NAMALWA (cell line): ENCODE data around the gene CCDC30.
"Not testable (repeated sequence)": the region's sequence is repeated elsewhere in the genome, so short reads cannot be mapped to it uniquely, and the experiment has no call there.

Source experiments
- DNase-seq: peaks from one replicate; pipeline ENCODE4 v3.0.0-alpha.2; 2015; ENCODE audit warnings: low spot score

The CCDC30 gene

DNA sequence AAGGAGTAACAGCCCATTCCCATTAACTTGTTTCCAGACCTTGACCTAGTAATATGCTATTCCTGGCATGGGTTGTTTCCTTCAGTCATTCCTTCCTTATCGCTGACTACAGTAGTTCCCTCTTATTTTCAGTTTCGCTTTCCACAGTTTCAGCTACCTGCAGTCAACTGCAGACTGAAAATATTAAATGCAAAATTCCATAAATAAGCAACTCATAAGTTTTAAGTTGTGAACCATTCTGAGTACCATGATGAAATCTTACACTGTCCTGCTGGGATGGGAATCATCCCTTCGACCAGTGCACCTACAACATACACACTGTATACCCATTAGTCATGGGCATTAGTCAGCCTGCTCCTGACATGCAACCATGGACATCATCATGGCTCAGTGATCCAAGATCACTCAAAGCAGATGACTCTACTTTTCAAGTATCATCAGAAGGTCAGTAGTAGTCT lies 66.7 kb downstream of the CCDC30 start:
- DNase-seq, result peak; percentile 16

- no peak for DNase-seq
These were observed 68.0 kb downstream of the CCDC30 start for GRCh38 chr1:42531043-42531442.

DNA sequence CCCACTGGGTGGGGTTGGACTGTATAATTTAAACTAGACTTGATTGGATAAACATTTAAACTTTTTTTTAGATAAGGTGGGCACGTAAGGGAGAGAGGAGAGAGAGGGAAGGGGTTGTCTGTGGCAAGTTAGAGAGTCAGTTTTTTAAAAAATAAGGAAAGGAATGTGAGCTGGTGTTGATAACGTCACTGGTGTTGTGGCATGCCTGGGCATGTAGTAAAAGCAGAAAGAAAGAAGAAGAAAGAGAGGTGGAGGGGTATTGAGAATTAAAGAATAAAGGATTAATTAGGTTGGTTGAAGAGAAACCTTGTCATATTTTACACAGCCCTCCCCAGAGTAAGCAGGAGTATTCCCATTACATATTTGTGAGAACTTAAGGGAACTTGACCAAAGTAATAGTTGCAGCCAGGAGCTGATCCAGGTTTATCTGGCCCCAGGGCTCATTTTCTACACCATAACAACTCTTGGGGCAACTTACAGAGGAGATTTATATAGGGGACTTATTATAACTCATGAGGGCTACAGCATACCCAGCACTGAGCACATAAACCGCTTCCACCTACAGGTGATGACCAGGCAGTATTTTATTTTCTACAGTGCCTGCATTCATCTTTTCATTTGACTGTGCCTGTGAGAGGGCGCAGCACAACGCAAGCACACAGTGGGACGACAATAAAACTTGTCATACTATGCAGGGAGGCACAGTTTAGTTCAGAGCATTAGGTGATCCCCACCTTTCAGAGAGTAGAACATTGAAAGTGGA lies 70.2 kb downstream of the CCDC30 start:
- no peak for DNase-seq

DNA sequence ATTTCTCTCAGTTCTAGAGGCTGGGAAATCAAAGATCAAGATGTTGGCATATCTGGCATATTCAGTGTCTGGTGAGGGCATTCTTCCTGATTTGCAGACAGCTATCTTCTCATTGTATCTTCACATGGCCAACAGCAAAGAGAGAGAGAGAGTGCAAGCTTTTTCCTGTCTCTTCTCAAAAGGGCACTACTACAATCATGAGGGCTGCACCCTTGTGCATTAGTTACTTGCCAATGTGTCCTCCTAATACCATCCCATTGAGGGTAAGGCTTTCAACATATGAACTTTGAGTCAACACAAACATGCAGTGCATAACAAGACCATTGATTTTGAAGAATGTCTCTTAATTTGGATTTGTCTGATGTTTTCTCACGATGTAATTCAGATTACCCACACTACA lies 78.0 kb downstream of the CCDC30 start:
- no peak for DNase-seq

- peak; percentile 18 for DNase-seq
These were observed 88.1 kb downstream of the CCDC30 start for GRCh38 chr1:42551180-42551579.

DNA sequence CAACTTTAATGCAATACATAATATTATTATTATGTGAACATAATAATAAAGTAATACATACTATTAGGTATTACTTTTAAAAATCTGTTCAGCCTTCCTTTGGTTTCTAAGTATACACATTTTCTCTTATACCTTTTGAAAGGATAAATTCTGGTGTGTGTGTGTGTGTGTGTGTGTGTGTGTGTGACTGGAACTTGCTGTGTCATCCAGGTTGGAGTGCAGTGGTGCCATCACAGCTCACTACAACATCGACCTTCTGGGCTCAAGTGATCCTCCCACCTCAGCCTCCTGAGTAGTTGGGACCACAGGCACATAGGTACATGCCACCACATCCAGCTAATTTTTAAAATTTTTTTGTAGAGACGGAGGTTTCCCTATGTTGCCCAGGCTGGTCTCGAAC lies 88.5 kb downstream of the CCDC30 start:
- DNase-seq, result no peak

DNA sequence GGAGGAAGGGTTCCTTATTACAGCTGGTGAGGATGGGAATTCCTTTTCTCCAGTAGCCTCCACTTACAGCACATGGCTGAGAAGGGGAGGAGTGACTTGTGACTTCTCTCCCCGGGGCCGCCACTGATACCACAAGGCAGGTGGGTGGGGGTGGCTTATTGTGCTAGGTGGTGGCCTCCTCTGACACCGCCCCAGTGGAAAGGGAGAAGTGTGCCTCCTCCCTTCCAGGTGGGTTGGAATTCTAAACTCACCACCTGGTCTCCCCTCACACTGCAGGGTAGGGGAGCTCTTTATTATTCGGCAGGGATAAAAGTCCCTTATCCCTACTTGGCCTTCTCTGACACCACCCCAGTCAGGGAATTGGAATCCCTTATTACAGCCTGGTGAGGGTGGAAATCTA lies 89.5 kb downstream of the CCDC30 start:
- DNase-seq, result no peak

DNA sequence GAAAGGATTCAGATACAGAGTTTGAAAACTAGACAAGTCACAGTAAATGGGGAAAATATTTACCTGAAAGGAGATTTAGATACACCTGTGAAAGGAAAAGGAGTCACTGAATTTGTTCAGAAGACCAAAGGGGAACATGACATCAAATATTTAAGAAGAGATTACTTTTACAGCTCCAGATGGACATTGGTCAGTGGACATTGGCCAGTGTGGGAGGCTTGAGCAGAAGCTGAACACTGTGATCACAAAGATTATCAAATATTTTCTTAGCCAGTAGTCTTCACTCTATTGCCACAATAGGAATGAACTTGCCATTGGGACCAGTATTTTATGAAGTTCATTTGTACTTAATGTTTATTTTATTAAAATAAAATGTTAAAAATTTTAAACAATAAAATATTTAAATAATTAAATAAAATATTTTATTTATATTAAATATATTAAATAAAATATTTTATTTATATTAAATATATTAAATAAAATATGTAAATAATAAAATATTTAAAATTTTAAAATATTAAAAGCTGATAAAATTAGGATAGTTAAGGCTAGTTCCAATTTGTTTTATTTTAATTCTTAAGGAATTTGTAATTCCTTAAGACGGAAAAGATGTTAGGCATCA lies 94.3 kb downstream of the CCDC30 start:
- no peak for DNase-seq

DNA sequence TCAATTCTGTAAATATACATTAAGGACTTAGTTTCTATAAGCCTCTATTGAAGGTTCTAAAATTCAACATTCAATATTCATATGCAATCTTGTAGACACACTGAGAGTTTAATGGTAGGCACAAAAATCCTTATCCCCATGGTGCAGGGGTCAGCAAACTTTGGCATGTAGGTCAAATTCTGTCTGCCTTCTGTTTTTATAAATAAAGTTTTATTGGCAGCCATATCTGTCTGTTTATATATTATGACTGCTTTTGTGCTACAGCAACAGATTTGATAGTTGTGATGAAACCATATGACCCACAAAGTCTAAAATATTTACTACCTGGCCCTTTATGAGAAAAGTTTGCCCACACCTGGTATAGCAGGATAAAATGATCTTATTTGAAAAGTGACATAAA lies 104.0 kb downstream of the CCDC30 start:
- DNase-seq, result peak; percentile 17

GRCh38 chr1:42576935-42577334 lies 113.8 kb downstream of the CCDC30 start:
- no peak for DNase-seq

- no peak for DNase-seq
These were observed 122.9 kb downstream of the CCDC30 start for GRCh38 chr1:42586016-42586415.

- no peak for DNase-seq
These were observed 124.7 kb downstream of the CCDC30 start for GRCh38 chr1:42587753-42588152.

DNA sequence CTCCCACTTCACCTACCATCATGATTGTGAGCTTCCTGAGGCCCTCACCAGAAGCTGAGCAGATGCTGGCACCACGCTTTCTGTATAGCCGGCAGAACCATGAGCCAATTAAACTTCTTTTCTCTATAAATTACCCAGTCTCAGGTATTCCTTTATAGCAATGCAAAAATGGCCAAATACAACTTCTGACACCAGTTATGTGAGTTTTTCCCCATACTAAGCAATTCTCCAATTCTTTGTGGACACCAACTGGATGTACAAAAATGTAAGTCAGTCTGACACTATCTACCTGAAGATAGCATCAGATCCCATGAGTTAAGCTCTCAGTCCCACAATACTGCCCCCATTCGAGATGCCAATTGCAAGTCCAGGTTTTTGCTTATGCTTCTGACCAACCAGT lies 129.7 kb downstream of the CCDC30 start:
- no peak for DNase-seq

DNA sequence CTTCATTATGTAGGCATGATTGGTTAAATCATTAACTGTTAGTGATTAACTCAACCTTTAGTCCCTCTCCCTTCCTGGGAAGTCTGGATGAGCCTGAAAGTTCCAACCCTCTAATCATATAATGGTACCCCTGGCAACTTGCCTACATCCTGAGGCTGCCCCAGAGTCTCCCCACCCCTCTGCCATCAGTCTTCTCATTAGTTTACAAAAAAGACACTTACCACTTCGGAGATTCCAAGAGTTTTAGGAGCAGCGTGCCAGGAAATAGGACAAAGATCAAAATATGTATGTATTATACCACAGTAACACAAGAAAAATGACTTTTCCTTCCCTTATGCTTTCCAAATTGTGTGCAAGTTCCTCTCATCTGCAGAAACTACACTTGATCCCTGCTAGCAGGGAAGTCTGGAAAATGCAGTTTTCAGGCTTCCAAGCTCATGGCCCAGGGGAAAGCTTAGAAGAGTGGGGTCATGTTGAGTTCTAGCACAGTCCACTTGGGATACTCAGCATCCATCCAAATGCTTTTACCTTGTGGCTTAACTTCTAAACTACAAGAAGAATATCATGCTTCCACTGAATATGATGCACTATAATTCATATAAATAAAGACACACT lies 130.5 kb downstream of the CCDC30 start:
- no peak for DNase-seq

DNA sequence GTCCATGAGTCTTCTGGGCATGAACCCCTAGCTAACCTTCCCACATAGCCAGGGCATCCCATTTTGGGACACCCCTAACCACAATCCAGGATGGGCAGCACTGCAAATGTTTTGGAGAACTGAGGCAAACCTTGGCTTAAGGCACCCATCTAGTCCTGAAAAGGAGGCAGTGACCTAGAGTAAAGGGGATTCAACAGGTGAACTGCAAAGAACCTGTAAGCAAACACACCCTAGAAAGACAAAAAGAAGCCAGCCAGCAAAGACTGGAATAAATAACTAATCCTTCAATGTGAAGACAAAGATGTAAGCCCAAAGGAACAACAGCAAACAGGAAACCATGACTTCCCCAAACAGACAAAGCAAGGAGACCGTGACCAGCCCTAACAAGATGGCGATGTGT lies 138.4 kb downstream of the CCDC30 start:
- no peak for DNase-seq

GRCh38 chr1:42613803-42614131 lies 150.7 kb downstream of the CCDC30 start:
- DNase-seq, result no peak

- DNase-seq, result no peak
These were observed 155.8 kb downstream of the CCDC30 start for GRCh38 chr1:42618866-42619265.

- DNase-seq, result no peak
These were observed 157.2 kb downstream of the CCDC30 start for GRCh38 chr1:42620307-42620706.

DNA sequence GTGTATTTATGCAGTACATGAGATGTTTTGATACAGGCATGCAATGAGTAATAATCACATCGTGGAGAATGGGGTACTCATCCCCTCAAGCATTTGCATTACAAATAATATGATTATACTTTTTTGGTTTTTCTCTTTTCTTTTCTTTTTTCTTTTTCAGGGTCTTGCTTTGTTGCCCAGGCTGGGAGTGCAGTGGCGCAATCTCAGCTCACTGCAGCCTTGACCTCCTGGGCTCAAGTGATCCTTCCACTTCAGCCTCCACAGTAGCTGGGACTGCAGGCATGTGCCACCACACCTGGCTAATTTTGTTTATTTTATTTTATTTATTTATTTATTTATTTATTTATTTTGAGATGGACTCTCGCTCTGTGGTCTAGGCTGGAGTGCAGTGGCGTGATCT lies 158.1 kb downstream of the CCDC30 start:
- DNase-seq, result not testable (repeated sequence)

- DNase-seq, result not testable (repeated sequence)
These were observed 164.1 kb downstream of the CCDC30 start for GRCh38 chr1:42627205-42627604.

DNA sequence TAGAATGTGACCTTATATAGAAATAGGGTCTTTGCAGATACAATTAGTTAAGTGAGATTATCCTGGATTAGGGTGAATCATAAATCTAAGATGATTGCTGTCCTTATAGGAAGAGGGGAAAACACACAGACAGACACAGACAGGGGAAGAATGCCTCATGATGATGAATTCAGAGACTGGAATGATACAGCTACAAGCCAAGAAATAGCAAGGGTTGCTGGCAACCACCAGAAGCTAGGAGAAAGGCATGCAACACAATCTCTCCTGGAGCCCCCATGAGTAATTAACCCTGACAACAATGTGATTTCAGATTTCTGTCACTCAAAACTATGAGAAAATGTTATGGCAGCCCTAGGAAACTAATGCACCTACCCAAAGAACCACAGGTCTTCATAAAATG lies 176.0 kb downstream of the CCDC30 start:
- DNase-seq, result no peak

DNA sequence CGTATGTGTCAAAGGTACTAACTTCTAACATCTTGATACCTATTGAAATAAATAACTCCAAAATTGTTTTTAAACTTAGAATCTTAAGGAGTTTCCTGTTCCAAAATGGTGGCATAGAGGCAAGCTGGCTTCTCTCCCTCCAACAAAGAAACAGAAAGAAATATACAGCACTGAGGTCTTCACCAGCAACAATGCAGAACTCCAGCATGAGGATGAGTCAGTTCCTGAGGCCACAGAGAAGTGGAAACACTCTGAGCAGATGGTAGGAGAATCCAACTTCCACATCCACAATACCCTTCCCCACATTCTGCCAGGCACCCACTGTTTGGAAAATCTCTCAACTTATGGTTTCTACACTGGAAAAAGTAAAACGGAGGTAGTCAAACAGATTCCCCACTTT lies 183.0 kb downstream of the CCDC30 start:
- no peak for DNase-seq

DNA sequence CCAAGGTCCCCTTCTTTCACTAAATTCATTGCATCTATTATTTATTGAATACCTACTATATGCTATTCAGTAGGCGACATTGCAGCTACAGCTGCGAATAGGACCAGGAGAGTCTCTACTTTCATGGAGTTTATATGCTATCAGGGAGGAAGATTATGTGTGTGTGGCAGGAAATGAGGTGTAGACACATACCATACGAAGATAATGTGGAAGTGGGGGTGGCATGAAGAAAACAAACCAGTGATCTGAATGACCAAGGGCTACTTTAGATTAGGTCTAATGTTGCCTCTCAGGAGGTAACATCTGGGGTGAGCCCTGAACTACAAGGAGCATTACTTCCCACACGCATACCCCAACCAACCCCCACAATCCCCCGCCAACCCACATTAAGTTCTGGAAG lies 194.1 kb downstream of the CCDC30 start:
- DNase-seq, result peak; percentile 11
